MCF 10A (cell line): Measurements from ENCODE around the gene PRKN. TPM values are rescaled to one million over a fixed set of nuclear protein-coding genes. Genes with fewer than 3 reads are reported as not detected.

ENCODE experiments used
- BruUV-seq: library from RNA; stranded (reverse); fragments of 400-500 nt; replicated peaks from 2 replicates; lab custom pipeline; 2021; lab: Mats Ljungman, UMichigan
- CTCF ChIA-PET: fragments of 300-600 bp; sonication (Branson Sonifier 250); formaldehyde crosslinking; extraction: SDS; loops from one replicate; lab custom pipeline; 2021; ENCODE audit warnings: antibody characterized with exemption, inconsistent platforms; lab: Yijun Ruan, JAX
- POLR2A ChIA-PET: fragments of 300-600, 350-650 bp; sonication (Branson Sonifier 250); formaldehyde crosslinking; extraction: SDS; loops from one replicate; lab custom pipeline; 2020; ENCODE audit warnings: antibody characterized with exemption, inconsistent platforms; lab: Yijun Ruan, JAX
- DNase-seq: peaks from one replicate; pipeline ENCODE4 v3.0.0-alpha.2; 2018; ENCODE audit not compliant: unreplicated experiment
- H3K27ac Mint-ChIP-seq: one replicate; pipeline ENCODE4 v1.8.0; 2022; ENCODE audit warnings: mild to moderate bottlenecking, low read depth, mixed read lengths; ENCODE audit not compliant: unreplicated experiment
- H3K27me3 Mint-ChIP-seq: one replicate; pipeline ENCODE4 v1.8.0; 2022; ENCODE audit warnings: mixed read lengths; ENCODE audit not compliant: insufficient read depth, unreplicated experiment
- H3K36me3 Mint-ChIP-seq: one replicate; pipeline ENCODE4 v1.8.0; 2022; ENCODE audit warnings: mild to moderate bottlenecking, moderate library complexity, mixed read lengths; ENCODE audit not compliant: insufficient read depth, unreplicated experiment
- H3K4me1 Mint-ChIP-seq: one replicate; pipeline ENCODE4 v1.8.0; 2022; ENCODE audit warnings: mixed read lengths; ENCODE audit not compliant: insufficient read depth, unreplicated experiment
- H3K4me3 Mint-ChIP-seq: one replicate; pipeline ENCODE4 v1.8.0; 2022; ENCODE audit warnings: mild to moderate bottlenecking, moderate library complexity, mixed read lengths; ENCODE audit not compliant: unreplicated experiment
- H3K9me3 Mint-ChIP-seq: one replicate; pipeline ENCODE4 v1.8.0; 2022; ENCODE audit warnings: mixed read lengths; ENCODE audit not compliant: unreplicated experiment
- intact Hi-C: fragments of 100-400 bp; cut with micrococcal nuclease; formaldehyde crosslinking; loops from 2 replicates; pipeline ENCODE4 v1.14.1; 2022
- total RNA-seq: library from RNA; stranded (reverse); gene quantifications from 2 replicates; pipeline ENCODE4 v1.2.3, GENCODE V29; 2022
- TF ChIP-seq, protein P1 (sequence below): fragments of 200-600 bp; IDR thresholded peaks from one replicate; pipeline ENCODE4 v1.8.0; 2022; ENCODE audit warnings: antibody characterized with exemption, mild to moderate bottlenecking; ENCODE audit not compliant: unreplicated experiment

PRKN gene
- total RNA-seq, 1 experiment from 2014 or later, result 2.5 TPM

DNA sequence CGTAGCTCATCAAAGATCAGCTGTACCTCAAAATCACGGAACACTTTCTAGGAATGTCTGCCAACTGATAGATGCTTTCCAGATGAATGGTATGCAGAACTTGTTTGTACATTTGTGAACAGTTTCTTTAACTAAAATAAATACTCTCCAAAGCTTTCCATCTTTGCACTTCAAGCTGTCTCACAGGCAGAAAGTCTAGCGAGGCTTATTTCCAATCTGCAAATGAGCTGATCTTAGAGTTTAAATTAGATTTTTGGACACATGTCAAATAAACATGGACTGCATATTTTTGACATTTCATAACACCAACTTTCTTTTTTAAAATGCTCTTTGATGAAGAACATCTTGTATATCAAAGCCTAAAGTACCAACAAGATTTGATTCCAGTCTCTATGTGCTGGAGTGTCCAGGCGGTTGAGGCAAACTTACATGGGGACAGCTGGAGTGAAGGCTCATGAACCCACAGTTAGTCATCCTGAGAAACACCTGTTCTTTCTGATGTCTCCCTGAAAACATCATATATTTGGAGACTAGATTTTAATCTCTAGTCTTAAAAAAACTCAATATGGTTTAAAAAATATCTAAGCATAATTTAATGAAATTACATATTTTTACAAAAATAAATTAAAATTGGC, 1185.1 kb downstream of the PRKN start:
- Mint-ChIP-seq H3K4me3 (no peak overlapping the region), H3K36me3 (no peaks in the 10 kb centered on the region), H3K4me1 (no peaks in the 10 kb centered on the region), H3K27me3 (no peaks in the 10 kb centered on the region), H3K9me3 (no peaks in the 10 kb centered on the region), H3K27ac (no peak overlapping the region)
- DNase-seq, result no peak
- POLR2A ChIA-PET, result no interaction called here
- no TSS peak for BruUV-seq
- TF ChIP-seq, protein P1, sequence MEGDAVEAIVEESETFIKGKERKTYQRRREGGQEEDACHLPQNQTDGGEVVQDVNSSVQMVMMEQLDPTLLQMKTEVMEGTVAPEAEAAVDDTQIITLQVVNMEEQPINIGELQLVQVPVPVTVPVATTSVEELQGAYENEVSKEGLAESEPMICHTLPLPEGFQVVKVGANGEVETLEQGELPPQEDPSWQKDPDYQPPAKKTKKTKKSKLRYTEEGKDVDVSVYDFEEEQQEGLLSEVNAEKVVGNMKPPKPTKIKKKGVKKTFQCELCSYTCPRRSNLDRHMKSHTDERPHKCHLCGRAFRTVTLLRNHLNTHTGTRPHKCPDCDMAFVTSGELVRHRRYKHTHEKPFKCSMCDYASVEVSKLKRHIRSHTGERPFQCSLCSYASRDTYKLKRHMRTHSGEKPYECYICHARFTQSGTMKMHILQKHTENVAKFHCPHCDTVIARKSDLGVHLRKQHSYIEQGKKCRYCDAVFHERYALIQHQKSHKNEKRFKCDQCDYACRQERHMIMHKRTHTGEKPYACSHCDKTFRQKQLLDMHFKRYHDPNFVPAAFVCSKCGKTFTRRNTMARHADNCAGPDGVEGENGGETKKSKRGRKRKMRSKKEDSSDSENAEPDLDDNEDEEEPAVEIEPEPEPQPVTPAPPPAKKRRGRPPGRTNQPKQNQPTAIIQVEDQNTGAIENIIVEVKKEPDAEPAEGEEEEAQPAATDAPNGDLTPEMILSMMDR, result no peak
- CTCF ChIA-PET, result no interaction called here
- intact Hi-C loops, result no loop called here

DNA sequence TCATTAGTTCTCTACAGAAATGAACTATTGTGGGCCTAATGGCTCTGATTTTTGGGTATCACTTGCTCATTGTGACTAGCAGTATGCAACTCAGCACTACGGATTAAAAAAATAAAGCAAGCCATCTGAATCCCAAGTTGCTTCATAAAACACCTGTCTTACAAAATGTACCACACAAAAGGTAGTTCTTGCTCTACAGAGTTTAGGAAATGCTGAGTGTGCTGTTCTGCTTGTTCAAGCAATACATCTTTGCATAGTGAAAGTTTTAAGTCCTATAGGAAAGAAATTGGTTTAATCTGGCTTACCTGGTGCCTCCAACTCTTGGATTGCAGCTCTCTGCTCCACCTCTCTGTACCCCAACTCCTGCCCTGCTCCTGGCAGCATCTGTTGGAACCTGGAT, 1187.0 kb downstream of the PRKN start:
- H3K9me3 Mint-ChIP-seq, result no peaks in the 10 kb centered on the region
- H3K4me3 Mint-ChIP-seq, result no peak overlapping the region
- TF ChIP-seq, protein P1, result no peak
- H3K27me3 Mint-ChIP-seq, result no peaks in the 10 kb centered on the region
- no peak for DNase-seq
- intact Hi-C loops, result no loop called here
- no TSS peak for BruUV-seq
- H3K27ac Mint-ChIP-seq, result no peak overlapping the region
- H3K36me3 Mint-ChIP-seq, result no peaks in the 10 kb centered on the region
- ChIA-PET CTCF (interaction anchor here (0.7 kb wide), 1 partner anchor 491 kb away, joined by 3 read pairs; no protein-coding TSS in a partner anchor), POLR2A (no interaction called here)
- H3K4me1 Mint-ChIP-seq, result no peaks in the 10 kb centered on the region

DNA sequence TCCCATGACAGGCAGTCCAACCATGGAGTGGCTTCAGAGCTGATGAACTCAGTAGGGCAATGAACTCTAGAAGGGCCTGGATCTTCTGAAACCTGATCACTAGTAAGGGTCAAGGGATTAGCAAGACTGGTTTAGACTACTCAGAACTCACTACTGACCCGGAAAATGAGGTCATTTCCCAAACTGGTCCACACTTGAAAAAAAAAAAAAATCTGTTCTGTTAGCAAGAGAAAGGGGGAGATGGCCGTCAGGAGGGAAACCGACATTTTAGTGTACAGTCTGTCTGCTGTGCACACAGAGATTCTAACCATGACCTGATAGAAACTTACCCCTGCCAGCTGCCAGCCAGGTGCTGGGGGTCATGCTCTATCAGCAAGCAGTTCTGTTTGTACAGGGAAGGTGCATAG, 1191.3 kb downstream of the PRKN start:
- intact Hi-C loops, result no loop called here
- Mint-ChIP-seq H3K27me3 (no peaks in the 10 kb centered on the region), H3K9me3 (no peaks in the 10 kb centered on the region), H3K27ac (no peak overlapping the region), H3K36me3 (no peaks in the 10 kb centered on the region), H3K4me1 (no peaks in the 10 kb centered on the region), H3K4me3 (no peak overlapping the region)
- DNase-seq, result no peak
- TF ChIP-seq, protein P1, result no peak
- BruUV-seq, result no TSS peak
- ChIA-PET POLR2A (no interaction called here), CTCF (no interaction called here)

DNA sequence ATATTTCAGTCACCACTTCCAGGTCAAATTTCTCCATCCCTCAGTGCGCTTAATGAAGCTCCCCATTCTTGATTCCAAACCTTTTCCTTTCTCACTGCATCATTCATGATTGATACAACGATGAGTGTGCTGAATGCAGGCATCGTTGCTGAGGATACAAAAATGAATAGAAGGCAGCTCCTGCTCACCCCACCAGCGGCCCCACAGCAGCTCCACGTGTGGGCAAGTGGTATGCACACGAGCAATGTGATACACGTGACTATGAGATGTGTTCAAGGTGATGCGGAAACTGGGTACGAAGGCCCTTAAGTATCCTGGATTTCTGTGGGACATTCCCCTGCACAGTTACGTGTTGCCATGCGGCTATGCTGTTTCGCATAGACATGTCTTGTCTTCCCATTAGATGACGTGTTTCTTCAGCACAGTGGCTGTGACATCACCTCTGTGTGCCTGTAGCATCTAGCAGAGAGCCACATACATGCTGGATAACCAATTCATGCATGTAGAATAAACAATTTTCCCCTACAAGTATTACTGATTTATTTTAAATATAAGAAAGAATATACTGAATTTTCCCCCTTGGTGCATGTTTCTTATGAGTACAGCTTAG, 1193.2 kb downstream of the PRKN start:
- POLR2A ChIA-PET, result no interaction called here
- Mint-ChIP-seq H3K27me3 (no peaks in the 10 kb centered on the region), H3K4me1 (no peaks in the 10 kb centered on the region)

More for the DNA sequence above, 1193.2 kb downstream of the PRKN start:
- DNase-seq, result no peak
- H3K36me3 Mint-ChIP-seq, result no peaks in the 10 kb centered on the region
- no peaks in the 10 kb centered on the region for H3K9me3 Mint-ChIP-seq
- intact Hi-C loops, result no loop called here
- CTCF ChIA-PET, result no interaction called here
- TF ChIP-seq, protein P1, result no peak
- no peak overlapping the region for H3K27ac Mint-ChIP-seq
- BruUV-seq, result no TSS peak
- H3K4me3 Mint-ChIP-seq, result no peak overlapping the region
